PC-9 (cell line): ENCODE results near the gene PCED1B. TPM values are rescaled to one million over a fixed set of nuclear protein-coding genes. Genes with fewer than 3 reads are reported as not detected.

ENCODE experiments used
- BruUV-seq: library from RNA; stranded (reverse); fragments of 400-500 nt; replicated peaks from 2 replicates; lab custom pipeline; 2021; lab: Mats Ljungman, UMichigan
- CTCF ChIA-PET: fragments of 300-600 bp; sonication (Branson Sonifier 250); formaldehyde crosslinking; loops from one replicate; lab custom pipeline; 2022; ENCODE audit warnings: antibody characterized with exemption; lab: Charles Lee
- POLR2A ChIA-PET: fragments of 300-600 bp; sonication (Branson Sonifier 250); formaldehyde crosslinking; loops from one replicate; lab custom pipeline; 2022; ENCODE audit warnings: antibody characterized with exemption; ENCODE audit not compliant: unreplicated experiment; lab: Charles Lee
- DNase-seq, 2 experiments: peaks; one replicate each; pipeline versions ENCODE4 v3.0.0 to v3.0.0-alpha.2; 2015 to 2022; ENCODE audit warnings: mixed read lengths in 1 of 2
- H2AFZ ChIP-seq: fragments of 200-600 bp; sonication (generic); 2 replicates; pipeline ENCODE4 v1.8.1; 2017; ENCODE audit warnings: antibody characterized with exemption
- H3F3A ChIP-seq: fragments of 200-600 bp; sonication (generic); 2 replicates; pipeline ENCODE4 v1.8.1; 2017; ENCODE audit warnings: antibody characterized with exemption, mild to moderate bottlenecking, low read depth; ENCODE audit not compliant: insufficient read depth
- H3K27ac ChIP-seq: fragments of 200-600 bp; sonication (generic); 2 replicates; pipeline ENCODE4 v1.6.1; 2016; ENCODE audit warnings: mixed run types
- H3K27me3 ChIP-seq: fragments of 200-600 bp; sonication (generic); 2 replicates; pipeline ENCODE4 v1.6.1; 2016; ENCODE audit warnings: low read depth, mixed run types; ENCODE audit not compliant: insufficient read depth
- H3K36me3 ChIP-seq: fragments of 200-600 bp; sonication (generic); 2 replicates; pipeline ENCODE4 v1.6.1; 2016; ENCODE audit warnings: low read depth, mixed run types
- H3K4me1 ChIP-seq: fragments of 200-600 bp; sonication (generic); replicated peaks from 2 replicates; pipeline ENCODE4 v1.6.1; 2016; ENCODE audit warnings: mixed run types; ENCODE audit not compliant: insufficient read depth
- H3K4me2 ChIP-seq: fragments of 200-600 bp; sonication (generic); 2 replicates; pipeline ENCODE4 v1.6.1; 2017; ENCODE audit warnings: mixed run types
- H3K4me3 ChIP-seq: fragments of 200-600 bp; sonication (generic); 2 replicates; pipeline ENCODE4 v1.6.1; 2016; ENCODE audit warnings: mixed run types
- H3K79me2 ChIP-seq: fragments of 200-600 bp; sonication (generic); 2 replicates; pipeline ENCODE4 v1.6.1; 2017; ENCODE audit warnings: low read depth, mixed run types
- H3K9me2 ChIP-seq: fragments of 200-600 bp; sonication (generic); 2 replicates; pipeline ENCODE4 v1.8.1; 2017; ENCODE audit warnings: mild to moderate bottlenecking; ENCODE audit not compliant: insufficient read depth
- H3K9me3 ChIP-seq: fragments of 200-600 bp; sonication (generic); 2 replicates; pipeline ENCODE4 v1.8.1; 2016; ENCODE audit warnings: low read depth; ENCODE audit not compliant: insufficient read depth
- H4K20me1 ChIP-seq: fragments of 200-600 bp; sonication (generic); 2 replicates; pipeline ENCODE4 v1.8.1; 2017; ENCODE audit not compliant: insufficient read depth
- CTCF ChIP-seq: fragments of 200-600 bp; sonication (generic); conservative IDR thresholded peaks from 2 replicates; pipeline ENCODE4 v1.6.1; 2017; ENCODE audit warnings: mixed run types, antibody characterized with exemption, mild to moderate bottlenecking, moderate library complexity
- EZH2 ChIP-seq: fragments of 200-600 bp; sonication (generic); IDR thresholded peaks from 2 replicates; pipeline ENCODE4 v1.8.0; 2017; ENCODE audit warnings: antibody characterized with exemption, low read depth
- intact Hi-C: fragments of 100-400 bp; cut with micrococcal nuclease; formaldehyde crosslinking; loops from one replicate; pipeline ENCODE4 v1.10.0; 2022; ENCODE audit not compliant: unreplicated experiment
- total RNA-seq: library from RNA; stranded (reverse); gene quantifications from 2 replicates; pipeline ENCODE4 v1.2.3, GENCODE V29; 2021

Gene PCED1B
- total RNA-seq, 1 experiment from 2014 or later = 11.2 TPM

DNA sequence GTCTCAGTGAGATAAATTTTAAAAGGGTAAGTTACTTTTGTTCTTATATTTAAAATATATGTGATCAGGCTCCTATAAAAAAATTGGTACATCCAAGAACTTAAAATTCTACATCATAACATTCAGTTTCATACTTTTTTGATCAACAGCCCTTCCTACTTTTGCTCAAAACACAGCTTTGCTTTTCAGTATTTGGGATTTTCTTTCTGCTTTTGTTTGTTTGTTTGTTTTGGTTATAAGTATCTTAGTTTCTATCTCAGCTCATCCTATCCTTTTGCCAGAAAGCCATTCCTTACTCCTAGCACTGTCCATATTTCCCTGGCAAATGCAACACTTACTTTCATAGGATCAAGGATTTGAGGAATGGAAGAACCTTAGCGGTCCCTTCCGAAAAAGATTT is 4.7 kb upstream of the PCED1B start:
- Histone ChIP-seq H3K9me2 (no peaks in the 10 kb centered on the region), H3K36me3 (peaks cover 31% of the 10 kb centered on the region), H2AFZ (no peak overlapping the region), H3K27ac (no peak overlapping the region), H3K4me1 (peaks cover 18% of the 10 kb centered on the region; the same call in 1 of the 2 replicates), H3K27me3 (no peaks in the 10 kb centered on the region), H3K9me3 (peaks cover 3% of the 10 kb centered on the region; the same call in 1 of the 2 replicates), H4K20me1 (no peaks in the 10 kb centered on the region), H3K4me3 (no peak overlapping the region), H3K4me2 (peak overlapping the region; percentile 96; the same call in 1 of the 2 replicates), H3F3A (peaks cover 6% of the 10 kb centered on the region), H3K79me2 (peaks cover 47% of the 10 kb centered on the region)
- no peak for TF ChIP-seq CTCF
- no peak for TF ChIP-seq EZH2
- no TSS peak for BruUV-seq
- POLR2A ChIA-PET = interaction anchor here (0.7 kb wide), 1 partner anchor 631 kb away, joined by 4 read pairs; no protein-coding TSS in a partner anchor
- DNase-seq = no peak
- CTCF ChIA-PET = no interaction called here
- intact Hi-C loops = loop anchor here (5.0 kb wide), 2 partner anchors 807 to 1082 kb away; partner anchors contain the start of genes SCAF11 and SLC38A1

DNA sequence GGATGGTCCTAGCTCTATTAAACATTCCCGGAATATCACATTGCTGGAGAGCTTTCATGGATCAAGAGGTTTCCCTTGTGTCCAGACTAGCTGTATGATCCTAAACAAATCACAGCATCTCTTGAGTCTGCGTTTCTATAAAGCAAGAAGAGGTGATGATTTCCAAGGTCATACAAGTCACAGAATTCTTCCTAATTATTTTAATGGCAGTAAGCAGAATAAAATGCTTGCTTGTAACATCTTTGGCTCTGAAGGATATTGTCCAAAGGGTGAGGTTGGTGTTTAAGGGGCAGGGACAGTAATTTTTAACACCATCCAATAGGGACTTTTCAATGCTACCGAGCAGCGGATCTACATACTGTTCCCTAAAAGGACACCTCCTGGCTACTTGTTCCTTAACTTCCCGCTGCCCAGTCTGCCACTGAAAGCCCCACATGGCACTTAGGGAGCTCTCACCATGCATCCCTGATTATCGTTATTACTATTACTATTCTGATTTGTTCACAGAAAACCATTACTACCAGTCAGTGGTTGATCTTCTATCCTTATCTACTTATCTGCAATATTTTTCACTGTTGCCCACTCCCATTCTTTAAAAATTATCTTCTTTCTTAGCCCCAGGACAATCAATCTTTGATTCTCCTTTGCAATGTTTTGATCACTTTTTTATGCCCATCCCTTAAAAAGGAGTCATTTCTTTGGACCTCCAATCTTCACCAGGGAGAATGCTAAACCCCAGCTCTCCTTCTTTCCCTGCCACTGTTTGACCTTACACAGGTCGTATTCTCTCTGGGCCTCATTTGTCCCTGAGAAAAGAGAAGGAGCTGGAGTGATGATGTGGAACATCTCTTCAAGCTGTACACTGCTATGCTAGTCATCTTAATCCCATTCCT is 4.0 kb upstream of the PCED1B start:
- Histone ChIP-seq H3K9me2 (no peaks in the 10 kb centered on the region), H3K9me3 (peaks cover 3% of the 10 kb centered on the region; the same call in 1 of the 2 replicates), H3K27ac (no peak overlapping the region), H3F3A (peaks cover 13% of the 10 kb centered on the region), H3K79me2 (peaks cover 47% of the 10 kb centered on the region), H3K27me3 (no peaks in the 10 kb centered on the region), H3K4me1 (peaks cover 18% of the 10 kb centered on the region; the same call in 1 of the 2 replicates), H3K4me3 (peak overlapping the region; percentile 96), H3K36me3 (peaks cover 31% of the 10 kb centered on the region), H3K4me2 (peak overlapping the region; percentile 96), H4K20me1 (no peaks in the 10 kb centered on the region), H2AFZ (no peak overlapping the region)
- TF ChIP-seq CTCF = no peak
- no peak for TF ChIP-seq EZH2
- no TSS peak for BruUV-seq
- DNase-seq = no peak
- ChIA-PET CTCF (no interaction called here), POLR2A (interaction anchor here (0.7 kb wide), 1 partner anchor 630 kb away, joined by 4 read pairs; no protein-coding TSS in a partner anchor)
- intact Hi-C loops = loop anchor here (5.0 kb wide), 2 partner anchors 808 to 1083 kb away; partner anchors contain the start of genes SCAF11 and SLC38A1

DNA sequence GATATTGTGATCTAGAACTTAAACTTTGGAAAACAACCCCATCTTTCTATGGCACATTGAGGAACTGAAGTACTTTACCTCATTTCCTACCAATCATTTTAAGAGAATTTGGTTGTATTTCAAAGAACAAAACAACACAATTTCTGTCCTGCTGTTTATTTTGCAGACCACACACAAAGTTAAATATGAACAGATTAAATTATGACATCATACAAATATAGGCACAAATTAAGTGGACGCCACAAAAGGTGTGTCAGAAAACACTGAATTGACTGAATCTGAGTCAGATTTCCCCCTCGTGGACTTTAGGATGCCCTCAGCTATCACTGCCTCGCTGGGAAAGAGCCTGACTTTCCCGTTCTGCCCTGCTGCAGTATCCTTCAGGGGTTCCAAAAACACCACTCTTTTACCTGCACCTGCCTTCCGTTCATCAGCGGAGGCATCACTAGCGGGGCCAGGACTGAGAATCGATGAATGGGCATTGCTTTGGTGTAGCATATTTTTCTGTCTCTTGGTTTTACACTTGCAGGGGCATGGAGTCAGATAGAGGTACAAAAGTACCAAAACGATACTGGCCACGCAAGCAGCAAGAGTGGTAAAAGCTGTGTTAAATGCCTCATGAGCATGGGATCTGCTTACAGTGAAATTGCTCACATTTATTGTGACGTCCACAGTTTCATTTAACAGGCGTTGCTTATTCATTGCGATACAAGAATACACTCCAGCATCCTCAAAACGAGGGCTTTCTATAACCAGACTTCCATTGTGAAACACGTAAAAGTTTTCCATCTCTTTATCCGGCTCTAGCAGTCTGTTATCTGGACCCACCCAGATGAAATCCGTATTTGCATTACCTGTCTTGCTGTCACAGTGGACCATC is 2.0 kb upstream of the PCED1B start:
- peak overlapping the region; percentile 98 for H3K27ac ChIP-seq
- DNase-seq = no peak
- peak overlapping the region; percentile 96 for H3K4me2 ChIP-seq

More for the DNA sequence above, 2.0 kb upstream of the PCED1B start:
- 0 out of 2 replicates have a peak, but pooled peaks have one; percentile 14 for TF ChIP-seq CTCF
- TF ChIP-seq EZH2 = no peak
- Histone ChIP-seq H3K79me2 (peaks cover 59% of the 10 kb centered on the region), H3K4me3 (peak overlapping the region; percentile 96), H4K20me1 (no peaks in the 10 kb centered on the region), H3K9me2 (no peaks in the 10 kb centered on the region), H3K36me3 (peaks cover 31% of the 10 kb centered on the region), H3K4me1 (peaks cover 30% of the 10 kb centered on the region), H3K9me3 (0 out of 2 replicates have a peak, but pooled peaks cover 3% of the 10 kb centered on the region), H2AFZ (no peak overlapping the region), H3K27me3 (no peaks in the 10 kb centered on the region), H3F3A (peaks cover 29% of the 10 kb centered on the region)
- intact Hi-C loops = loop anchor here (5.0 kb wide), 2 partner anchors 810 to 1085 kb away; partner anchors contain the start of genes SCAF11 and SLC38A1
- no TSS peak for BruUV-seq
- ChIA-PET POLR2A (interaction anchor here (0.7 kb wide), 1 partner anchor 201 kb away, joined by 10 read pairs; no protein-coding TSS in a partner anchor), CTCF (interaction anchor here (0.5 to 1.1 kb wide), 3 partner anchors 7 to 426 kb away, joined by 3 to 5 read pairs (median 3); no protein-coding TSS in a partner anchor)
